HEK293 (cell line): Measurements from ENCODE around the gene WAPL.

Experiments
- CTCF ChIA-PET: fragments of 350-600 bp; formaldehyde crosslinking; extraction: SDS; loops from one replicate; lab custom pipeline; 2021; ENCODE audit warnings: antibody characterized with exemption; lab: Yijun Ruan, JAX
- POLR2A ChIA-PET: fragments of 300-600 bp; formaldehyde crosslinking; extraction: SDS; loops from one replicate; lab custom pipeline; 2020; ENCODE audit warnings: antibody characterized with exemption, inconsistent platforms; lab: Yijun Ruan, JAX
- H3K27ac ChIP-seq: fragments of 200-500 bp; sonication (Bioruptor generic); 2 replicates; pipeline ENCODE4 v1.5.1; 2014; ENCODE audit warnings: low read depth, low read length, control low read depth, inconsistent platforms; ENCODE audit errors: extremely low read depth
- H3K36me3 ChIP-seq, 2 experiments: fragments of 200-500 bp in 1 of 2; sonication (Bioruptor generic) in 1 of 2; 1 replicate in 1 of 2; 2 replicates in 1 of 2; pipeline ENCODE4 v1.5.1; 2014 to 2017; ENCODE audit warnings: inconsistent platforms in 2 of 2, low read length in 2 of 2; ENCODE audit not compliant: control insufficient read depth in 2 of 2, insufficient read depth in 1 of 2
- H3K4me1 ChIP-seq: fragments of 200-500 bp; sonication (Bioruptor generic); 2 replicates; pipeline ENCODE4 v1.5.1; 2014; ENCODE audit warnings: mild to moderate bottlenecking, low read length, inconsistent platforms; ENCODE audit not compliant: control insufficient read depth, insufficient read depth
- H3K4me3 ChIP-seq: 2 replicates; pipeline ENCODE4 v1.5.1; 2011; ENCODE audit warnings: low read depth, mild to moderate bottlenecking, control low read depth, low read length, moderate library complexity
- H3K9me3 ChIP-seq: fragments of 200-500 bp; sonication (Bioruptor generic); 2 replicates; pipeline ENCODE4 v1.5.1; 2014; ENCODE audit warnings: low read depth, low read length, inconsistent platforms; ENCODE audit not compliant: control insufficient read depth, insufficient read depth
- ATF2 ChIP-seq: fragments of 450-650 bp; formaldehyde crosslinking; IDR thresholded peaks from 2 replicates; pipeline ENCODE4 v1.5.1; 2016; ENCODE audit warnings: missing biosample characterization, missing genetic modification characterization, low read depth
- EGR2 ChIP-seq: fragments of 450-650 bp; formaldehyde crosslinking; IDR thresholded peaks from 2 replicates; pipeline ENCODE4 v1.5.1; 2016; ENCODE audit warnings: low read depth, missing biosample characterization, missing genetic modification characterization
- GLI4 ChIP-seq: fragments of 450-650 bp; formaldehyde crosslinking; IDR thresholded peaks from 2 replicates; pipeline ENCODE4 v1.5.1; 2016; ENCODE audit warnings: missing biosample characterization, missing genetic modification characterization
- KLF8 ChIP-seq: fragments of 450-650 bp; formaldehyde crosslinking; IDR thresholded peaks from 2 replicates; pipeline ENCODE4 v1.5.1; 2016; ENCODE audit warnings: missing biosample characterization, missing genetic modification characterization
- ZBTB21 ChIP-seq: fragments of 450-650 bp; formaldehyde crosslinking; IDR thresholded peaks from 2 replicates; pipeline ENCODE4 v1.5.1; 2017; ENCODE audit warnings: missing biosample characterization, missing genetic modification characterization
- ZNF133 ChIP-seq: fragments of 450-650 bp; formaldehyde crosslinking; IDR thresholded peaks from 2 replicates; pipeline ENCODE4 v1.5.1; 2016; ENCODE audit warnings: missing biosample characterization, missing genetic modification characterization
- ZNF175 ChIP-seq: fragments of 450-650 bp; formaldehyde crosslinking; IDR thresholded peaks from 2 replicates; pipeline ENCODE4 v1.5.1; 2016; ENCODE audit warnings: missing biosample characterization, missing genetic modification characterization
- ZNF248 ChIP-seq: fragments of 450-650 bp; formaldehyde crosslinking; IDR thresholded peaks from 2 replicates; pipeline ENCODE4 v1.5.1; 2017; ENCODE audit warnings: missing biosample characterization, missing genetic modification characterization
- ZNF398 ChIP-seq: fragments of 450-650 bp; formaldehyde crosslinking; IDR thresholded peaks from 2 replicates; pipeline ENCODE4 v1.5.1; 2017; ENCODE audit warnings: missing biosample characterization, missing genetic modification characterization
- ZNF426 ChIP-seq: fragments of 450-650 bp; formaldehyde crosslinking; IDR thresholded peaks from 2 replicates; pipeline ENCODE4 v1.5.1; 2017; ENCODE audit warnings: missing biosample characterization, missing genetic modification characterization, mild to moderate bottlenecking, inconsistent platforms, moderate library complexity
- ZNF518A ChIP-seq: fragments of 450-650 bp; formaldehyde crosslinking; conservative IDR thresholded peaks from 2 replicates; pipeline ENCODE4 v1.5.1; 2016; ENCODE audit warnings: low read depth, missing biosample characterization, missing genetic modification characterization
- ZNF585B ChIP-seq: fragments of 450-650 bp; formaldehyde crosslinking; IDR thresholded peaks from 2 replicates; pipeline ENCODE4 v1.5.1; 2016; ENCODE audit warnings: missing biosample characterization, missing genetic modification characterization
- ZNF692 ChIP-seq: fragments of 450-650 bp; formaldehyde crosslinking; IDR thresholded peaks from 2 replicates; pipeline ENCODE4 v1.5.1; 2016; ENCODE audit warnings: missing biosample characterization, missing genetic modification characterization
- ZNF704 ChIP-seq: fragments of 450-650 bp; formaldehyde crosslinking; IDR thresholded peaks from 2 replicates; pipeline ENCODE4 v1.5.1; 2016; ENCODE audit warnings: missing biosample characterization, missing genetic modification characterization
- ZNF76 ChIP-seq: fragments of 450-650 bp; formaldehyde crosslinking; IDR thresholded peaks from 2 replicates; pipeline ENCODE4; 2016; ENCODE audit warnings: low read depth, missing biosample characterization, missing genetic modification characterization, borderline replicate concordance

Gene WAPL

GRCh38 chr10:86545101-86545500 is 23.5 kb upstream of the WAPL start:
- POLR2A ChIA-PET: interaction anchor here (1.3 kb wide), 1 partner anchor 145 kb away, joined by 4 read pairs; no protein-coding TSS in a partner anchor
- TF ChIP-seq ZNF692 (tag by site-specific recombination) (0 out of 2 replicates have a peak, but pooled peaks have one; percentile 36), ATF2 (tag by site-specific recombination) (no peak), ZNF133 (no peak)
- CTCF ChIA-PET: no interaction called here

GRCh38 chr10:86540016-86540415 is 18.4 kb upstream of the WAPL start:
- POLR2A ChIA-PET: no interaction called here

More at GRCh38 chr10:86545101-86545500, 23.5 kb upstream of the WAPL start:
- Histone ChIP-seq H3K4me3 (no peak overlapping the region), H3K4me1 (no peaks in the 10 kb centered on the region), H3K36me3 (no peaks in the 10 kb centered on the region), H3K27ac (no peak overlapping the region), H3K9me3 (no peaks in the 10 kb centered on the region)

More at GRCh38 chr10:86540016-86540415, 18.4 kb upstream of the WAPL start:
- CTCF ChIA-PET: interaction anchor here (0.7 to 1.3 kb wide), 2 partner anchors 17 to 140 kb away, joined by 3 read pairs; no protein-coding TSS in a partner anchor
- Histone ChIP-seq H3K9me3 (no peaks in the 10 kb centered on the region), H3K27ac (no peak overlapping the region), H3K4me1 (no peaks in the 10 kb centered on the region), H3K36me3 (no peaks in the 10 kb centered on the region), H3K4me3 (no peak overlapping the region)
- TF ChIP-seq ZNF426 (tag by site-specific recombination): no peak
- TF ChIP-seq ZNF175 (tag by site-specific recombination): no peak
- TF ChIP-seq ZNF248 (tag by site-specific recombination): no peak
- no peak for TF ChIP-seq ZNF76
- TF ChIP-seq GLI4 (tag by site-specific recombination): no peak
- TF ChIP-seq ZNF704 (tag by site-specific recombination): no peak
- TF ChIP-seq ZNF585B: no peak
- TF ChIP-seq ZBTB21 (tag by site-specific recombination): no peak
- no peak for TF ChIP-seq EGR2
- no peak for TF ChIP-seq ZNF398 (tag by site-specific recombination)
- TF ChIP-seq ZNF518A (tag by site-specific recombination): no peak
- TF ChIP-seq KLF8 (tag by site-specific recombination): no peak
